H1 (cell line): ENCODE data around the gene TSN. TPM values are rescaled to one million over a fixed set of nuclear protein-coding genes. Genes with fewer than 3 reads are reported as not detected.

Source experiments
- CTCF ChIA-PET: fragments of 300-600 bp; sonication (Branson Sonifier 250); formaldehyde crosslinking; loops from one replicate; lab custom pipeline; 2021; ENCODE audit not compliant: partially characterized antibody; lab: Charles Lee
- POLR2A ChIA-PET: fragments of 300-600 bp; sonication (Branson Sonifier 250); formaldehyde crosslinking; loops from one replicate; lab custom pipeline; 2021; ENCODE audit warnings: inconsistent platforms; ENCODE audit not compliant: partially characterized antibody; lab: Charles Lee
- DNase-seq, 2 experiments: peaks; one replicate each; pipeline versions ENCODE4 v3.0.0 to v3.0.0-alpha.2; 2010 to 2022; ENCODE audit warnings: low spot score in 2 of 2, low read depth in 1 of 2, mixed read lengths in 1 of 2
- FAIRE-seq: peaks from 2 replicates; lab custom pipeline; 2011; peaks lifted over from hg19 to GRCh38; lab: Jason Lieb, UNC
- H2AFZ ChIP-seq: 2 replicates; pipeline ENCODE4 v1.8.1; 2012; ENCODE audit warnings: low read length, inconsistent platforms
- H2AK5ac ChIP-seq: 2 replicates; pipeline ENCODE4 v1.6.1; 2013; ENCODE audit warnings: low read depth, low read length
- H2BK120ac ChIP-seq: replicated peaks from 2 replicates; pipeline ENCODE3; 2013; ENCODE audit warnings: low read depth, low read length, inconsistent platforms
- H2BK12ac ChIP-seq: 2 replicates; pipeline ENCODE4 v1.6.1; 2013; ENCODE audit warnings: low read depth, low read length
- H2BK15ac ChIP-seq: 2 replicates; pipeline ENCODE4 v1.6.1; 2013; ENCODE audit warnings: low read length
- H2BK20ac ChIP-seq: 2 replicates; pipeline ENCODE4 v1.6.1; 2013; ENCODE audit warnings: low read length
- H2BK5ac ChIP-seq: 2 replicates; pipeline ENCODE4 v1.6.1; 2013; ENCODE audit warnings: low read depth, low read length
- H3K14ac ChIP-seq: 2 replicates; pipeline ENCODE4 v1.6.1; 2013; ENCODE audit warnings: inconsistent platforms; ENCODE audit not compliant: insufficient read length
- H3K18ac ChIP-seq: 2 replicates; pipeline ENCODE4 v1.6.1; 2013; ENCODE audit warnings: low read length; ENCODE audit errors: extremely low read depth
- H3K23ac ChIP-seq: 2 replicates; pipeline ENCODE4 v1.6.1; 2013; ENCODE audit warnings: inconsistent platforms; ENCODE audit not compliant: insufficient read length
- H3K23me2 ChIP-seq: 2 replicates; pipeline ENCODE4 v1.6.1; 2013; ENCODE audit warnings: low read depth, low read length
- H3K27ac ChIP-seq: 2 replicates; pipeline ENCODE4 v1.6.1; 2011; ENCODE audit warnings: low read depth, low read length, inconsistent platforms
- H3K27me3 ChIP-seq, 4 experiments: replicated peaks in 1 of 4; 1 replicate in 1 of 4; 2 replicates in 3 of 4; pipeline versions ENCODE4 v1.6.1 to v1.8.1; 2011 to 2013; ENCODE audit warnings: low read length in 3 of 4, mild to moderate bottlenecking in 3 of 4, inconsistent platforms in 2 of 4, mixed read lengths in 2 of 4, moderate library complexity in 1 of 4; ENCODE audit not compliant: control insufficient read depth in 3 of 4, insufficient read depth in 3 of 4; ENCODE audit errors: extremely low read depth in 1 of 4
- H3K36me3 ChIP-seq, 4 experiments: 2 replicates each; pipeline versions ENCODE4 v1.6.1 to v1.8.1; 2011 to 2013; ENCODE audit warnings: mild to moderate bottlenecking in 4 of 4, low read length in 3 of 4, moderate library complexity in 2 of 4, control low read depth in 1 of 4, inconsistent platforms in 1 of 4; ENCODE audit not compliant: insufficient read depth in 4 of 4, control insufficient read depth in 2 of 4
- H3K4ac ChIP-seq: replicated peaks from 2 replicates; pipeline ENCODE3; 2013; ENCODE audit warnings: low read length, low read depth, mixed read lengths, inconsistent platforms; ENCODE audit not compliant: insufficient read length
- H3K4me1 ChIP-seq, 4 experiments: replicated peaks in 1 of 4; 1 replicate in 1 of 4; 2 replicates in 3 of 4; pipeline versions ENCODE4 v1.6.1 to v1.8.1; 2011 to 2013; ENCODE audit warnings: low read length in 3 of 4, inconsistent platforms in 2 of 4, mixed read lengths in 1 of 4; ENCODE audit not compliant: insufficient read depth in 4 of 4, control insufficient read depth in 3 of 4
- H3K4me2 ChIP-seq, 2 experiments: 2 replicates each; pipeline versions ENCODE4 v1.6.1 to v1.8.1; 2011 to 2013; ENCODE audit warnings: low read depth in 2 of 2, low read length in 2 of 2, control low read depth in 1 of 2, inconsistent platforms in 1 of 2, mild to moderate bottlenecking in 1 of 2; ENCODE audit not compliant: insufficient read depth in 1 of 2
- H3K4me3 ChIP-seq, 4 experiments: fragments of 200-600, 300-600 bp in 1 of 4; sonication (generic), shearing (Covaris generic), sonication (Bioruptor Twin) in 1 of 4; 2 replicates each; pipeline versions ENCODE4 v1.5.1 to v1.8.1; 2011 to 2016; ENCODE audit warnings: low read length in 4 of 4, low read depth in 3 of 4, control low read depth in 2 of 4, inconsistent platforms in 2 of 4, mild to moderate bottlenecking in 2 of 4, mixed read lengths in 1 of 4, moderate library complexity in 1 of 4; ENCODE audit not compliant: insufficient read depth in 2 of 4; ENCODE audit errors: extremely low read depth in 1 of 4
- H3K56ac ChIP-seq: replicated peaks from 2 replicates; pipeline ENCODE3; 2013; ENCODE audit warnings: low read depth, mild to moderate bottlenecking, mixed read lengths, low read length, inconsistent platforms; ENCODE audit not compliant: insufficient read length
- H3K79me1 ChIP-seq: 2 replicates; pipeline ENCODE4 v1.6.1; 2013; ENCODE audit warnings: low read depth, low read length, control low read depth
- H3K79me2 ChIP-seq, 2 experiments: 2 replicates each; pipeline versions ENCODE4 v1.6.1 to v1.8.1; 2012 to 2013; ENCODE audit warnings: low read length in 2 of 2, mild to moderate bottlenecking in 2 of 2, inconsistent platforms in 1 of 2; ENCODE audit not compliant: insufficient read depth in 2 of 2, control insufficient read depth in 1 of 2
- H3K9ac ChIP-seq, 4 experiments: replicated peaks in 1 of 4; 1 replicate in 1 of 4; 2 replicates in 3 of 4; pipeline versions ENCODE4 v1.6.1 to v1.8.1; 2011 to 2013; ENCODE audit warnings: low read depth in 3 of 4, low read length in 3 of 4, control low read depth in 2 of 4, mild to moderate bottlenecking in 2 of 4, moderate library complexity in 2 of 4, inconsistent platforms in 1 of 4; ENCODE audit errors: extremely low read depth in 1 of 4
- H3K9me3 ChIP-seq, 2 experiments: 2 replicates each; pipeline versions ENCODE4 v1.6.1 to v1.8.1; 2012 to 2013; ENCODE audit warnings: mild to moderate bottlenecking in 2 of 2, moderate library complexity in 2 of 2, control low read depth in 1 of 2, inconsistent platforms in 1 of 2, low read depth in 1 of 2, low read length in 1 of 2, mixed read lengths in 1 of 2; ENCODE audit not compliant: insufficient read depth in 2 of 2
- H4K20me1 ChIP-seq, 2 experiments: replicated peaks in 1 of 2; 2 replicates each; pipeline versions ENCODE3 to v1.8.1; 2011 to 2013; ENCODE audit warnings: inconsistent platforms in 2 of 2, low read length in 2 of 2, mild to moderate bottlenecking in 1 of 2; ENCODE audit not compliant: insufficient read depth in 2 of 2, control insufficient read depth in 1 of 2
- H4K5ac ChIP-seq: 2 replicates; pipeline ENCODE4 v1.6.1; 2013; ENCODE audit warnings: low read length, low read depth, mixed read lengths, inconsistent platforms; ENCODE audit not compliant: insufficient read length
- H4K8ac ChIP-seq: 2 replicates; pipeline ENCODE4 v1.8.0; 2013; ENCODE audit warnings: mild to moderate bottlenecking, moderate library complexity, low read length, inconsistent platforms; ENCODE audit not compliant: insufficient read depth; ENCODE audit errors: extremely low read depth
- H4K91ac ChIP-seq: replicated peaks from 2 replicates; pipeline ENCODE3; 2013; ENCODE audit warnings: low read length, mixed read lengths, inconsistent platforms; ENCODE audit not compliant: insufficient read length
- BACH1 ChIP-seq: IDR thresholded peaks from 2 replicates; pipeline ENCODE4 v1.6.1; 2012; ENCODE audit warnings: low read length, improper control_type of control experiment
- CREB1 ChIP-seq: IDR thresholded peaks from 2 replicates; pipeline ENCODE4 v1.6.1; 2012; ENCODE audit warnings: inconsistent platforms
- HDAC6 ChIP-seq: IDR thresholded peaks from one replicate; pipeline ENCODE4 v1.7.1; 2012; ENCODE audit warnings: low read depth, mild to moderate bottlenecking, inconsistent platforms, low read length, moderate library complexity
- KDM5A ChIP-seq: fragments of 200-600 bp; IDR thresholded peaks from 2 replicates; pipeline ENCODE4 v1.7.1; 2012; ENCODE audit warnings: mild to moderate bottlenecking, low read length, inconsistent platforms, mixed read lengths
- RFX5 ChIP-seq: IDR thresholded peaks from 2 replicates; pipeline ENCODE4 v1.6.1; 2011; ENCODE audit warnings: low read depth, low read length, improper control_type of control experiment, borderline replicate concordance
- SIN3A ChIP-seq, 2 experiments: IDR thresholded peaks in 1 of 2; conservative IDR thresholded peaks in 1 of 2; 2 replicates each; pipeline ENCODE4 v1.6.1; 2011 to 2012; ENCODE audit warnings: low read length in 2 of 2, improper control_type of control experiment in 1 of 2, low read depth in 1 of 2, mild to moderate bottlenecking in 1 of 2
- SIX5 ChIP-seq: IDR thresholded peaks from 2 replicates; pipeline ENCODE4 v1.6.1; 2011; ENCODE audit warnings: mild to moderate bottlenecking, low read depth, low read length
- TAF1 ChIP-seq: IDR thresholded peaks from 2 replicates; pipeline ENCODE4 v1.6.1; 2011; ENCODE audit warnings: mild to moderate bottlenecking, low read depth, low read length
- TEAD4 ChIP-seq: IDR thresholded peaks from 2 replicates; pipeline ENCODE4 v1.6.1; 2012; ENCODE audit warnings: low read depth, low read length, inconsistent platforms, mixed read lengths
- WGBS, 2 experiments: shearing (Covaris generic) in 1 of 2; methylation state at CpG; one replicate each; pipeline versions ENCODE4 v1.1.6 to v1.1.7; 2013 to 2015; ENCODE audit warnings: low lambda C conversion rate in 2 of 2, mixed read lengths in 2 of 2, inconsistent platforms in 1 of 2, low coverage in 1 of 2, missing lambda C conversion rate in 1 of 2; ENCODE audit not compliant: insufficient replicate concordance in 2 of 2, insufficient coverage in 1 of 2, insufficient read length in 1 of 2; ENCODE audit errors: extremely low coverage in 1 of 2, missing lambda C conversion rate in 1 of 2; 5-methylcytosine and 5-hydroxymethylcytosine counted together
- polyA plus RNA-seq, 7 experiments: library from polyadenylated mRNA; depleted of rRNA in 3 of 7; stranded (reverse) in 5 of 7; unstranded in 2 of 7; fragments of >200 nt in 5 of 7; fragments of 200-250 nt in 2 of 7; gene quantifications; 1 replicate in 5 of 7; 2 replicates in 1 of 7; 4 replicates in 1 of 7; pipeline versions ENCODE4 v1.2.1 to v1.2.3, GENCODE V29; 2011 to 2013; ENCODE audit warnings: missing spikeins in 2 of 7, mixed read lengths in 2 of 7
- total RNA-seq: library from RNA; stranded (reverse); fragmentation: NEBNext Ultra II Directional; extraction: Animal tissue kit (Norgen Biotek cat#: 25700); gene quantifications from 2 replicates; pipeline ENCODE4 v1.2.1, GENCODE V29; 2021

TSN gene
- total and polyA plus RNA-seq, 2 of the 8 experiments (the other 6 are each of a cell fraction or from before 2014, with no cell fraction given), result 44.4 to 96.1 TPM

- Histone ChIP-seq H3K79me2 (no peaks in the 10 kb centered on the region), H3K23me2 (no peaks in the 10 kb centered on the region), H3K4ac (no peak overlapping the region), H2BK15ac (no peak overlapping the region), H2BK120ac (no peak overlapping the region), H3K36me3 (peaks cover 2 to 10% (median 5%) of the 10 kb centered on the region in 4 experiments; a peak in 5 of 8 replicates), H3K56ac (no peak overlapping the region), H3K23ac (no peak overlapping the region), H3K4me2 (no peak overlapping the region), H4K20me1 (no peaks in the 10 kb centered on the region), H2BK20ac (no peak overlapping the region), H3K9me3 (no peaks in the 10 kb centered on the region), H3K4me1 (no peaks in the 10 kb centered on the region), H3K9ac (no peak overlapping the region), H2BK5ac (no peak overlapping the region), H3K4me3 (no peak overlapping the region), H2AFZ (no peak overlapping the region), H3K27ac (no peak overlapping the region), H2BK12ac (no peak overlapping the region), H4K5ac (no peak overlapping the region), H3K14ac (no peak overlapping the region), H2AK5ac (no peak overlapping the region), H4K91ac (no peak overlapping the region), H4K8ac (no peak overlapping the region), H3K18ac (no peak overlapping the region), H3K79me1 (no peaks in the 10 kb centered on the region), H3K27me3 (no peaks in the 10 kb centered on the region)
- FAIRE-seq (no peak), DNase-seq (no peak)
- TF ChIP-seq TEAD4, result no peak
- TF ChIP-seq RFX5, result no peak
- no peak for TF ChIP-seq BACH1
- no peak for TF ChIP-seq HDAC6
- TF ChIP-seq KDM5A, result no peak
- TF ChIP-seq SIN3A (conservative IDR thresholded peaks at IDR 0.05 in 1 of 2, IDR thresholded peaks at IDR 0.05 in 1 of 2; ENCODE audit: low read depth in 1 of 2, low read length in 2 of 2), result no peak
- TF ChIP-seq CREB1, result no peak
- TF ChIP-seq TAF1, result no peak
- TF ChIP-seq SIX5, result no peak
- CTCF ChIA-PET, result interaction anchor here (1.5 kb wide), 1 partner anchor 12 kb away, joined by 4 read pairs; no protein-coding TSS in a partner anchor
- POLR2A ChIA-PET, result no interaction called here
- WGBS, 2 experiments, result 93% methylated on average over 5 of the region's 5 CpGs; no CpG with 5 or more reads in 1 of the 2 experiments
Measured at GRCh38 chr2:121722479-121722878, 33.0 kb upstream of the TSN start.
